Parathyroid adenoma (tissue), 2 donors: ENCODE data around the gene PDCD4.

Experiments used
- H2AFZ ChIP-seq: fragments of 300-600 bp; sonication (generic); one replicate; pipeline ENCODE4 v1.7.0; 2017; ENCODE audit warnings: antibody characterized with exemption, mild to moderate bottlenecking
- H3K27ac ChIP-seq: fragments of 300-600 bp; sonication (generic); one replicate; pipeline ENCODE4 v1.7.0; 2017
- H3K27me3 ChIP-seq: fragments of 300-600 bp; sonication (generic); one replicate; pipeline ENCODE4 v1.7.0; 2017; ENCODE audit warnings: low read length; ENCODE audit not compliant: control insufficient read depth, insufficient read depth
- H3K36me3 ChIP-seq: fragments of 300-600 bp; sonication (generic); one replicate; pipeline ENCODE4 v1.7.0; 2017; ENCODE audit warnings: low read length; ENCODE audit not compliant: control insufficient read depth, insufficient read depth
- H3K4me1 ChIP-seq: fragments of 300-600 bp; sonication (generic); one replicate; pipeline ENCODE4 v1.7.0; 2017; ENCODE audit warnings: control low read depth
- H3K4me2 ChIP-seq: fragments of 300-600 bp; sonication (generic); one replicate; pipeline ENCODE4 v1.7.0; 2017; ENCODE audit warnings: low read length
- H3K4me3 ChIP-seq: fragments of 300-600 bp; sonication (generic); one replicate; pipeline ENCODE4 v1.7.0; 2017; ENCODE audit warnings: low read depth, low read length
- H3K79me2 ChIP-seq: fragments of 300-600 bp; sonication (generic); one replicate; pipeline ENCODE4 v1.7.0; 2017; ENCODE audit warnings: control low read depth
- H3K9ac ChIP-seq: fragments of 300-600 bp; sonication (generic); one replicate; pipeline ENCODE4 v1.7.0; 2017; ENCODE audit warnings: mild to moderate bottlenecking
- H3K9me3 ChIP-seq: fragments of 300-600 bp; sonication (generic); one replicate; pipeline ENCODE4 v1.7.0; 2017; ENCODE audit warnings: low read length; ENCODE audit not compliant: control insufficient read depth
- TF ChIP-seq, protein P1 (sequence below): fragments of 300-600 bp; sonication (generic); IDR thresholded peaks from one replicate; pipeline ENCODE4 v1.7.0; 2017; ENCODE audit warnings: antibody characterized with exemption, mild to moderate bottlenecking
- donor health status: primary hyperparathyroidism.

PDCD4 gene

DNA sequence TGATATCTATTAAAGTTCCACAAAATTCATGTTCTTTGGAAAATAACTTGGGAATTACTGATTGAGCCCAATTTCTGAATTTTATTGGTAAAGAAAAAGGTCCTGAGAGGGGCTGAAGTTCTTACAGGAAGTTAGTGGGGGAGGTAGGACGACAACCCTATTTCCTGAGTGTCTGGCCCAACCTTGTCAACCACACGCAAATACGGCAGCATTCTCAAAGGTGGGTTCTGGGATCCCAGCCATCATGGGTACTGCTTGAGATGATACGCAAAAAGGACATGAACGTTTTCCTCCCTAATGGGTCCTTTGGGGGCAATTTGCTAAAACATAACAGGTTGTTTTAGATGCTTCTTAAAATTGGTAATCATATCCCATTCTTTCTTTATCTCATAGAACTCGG lies 2.7 kb upstream of the PDCD4 start:
- H3K27me3 ChIP-seq: no peaks in the 10 kb centered on the region

DNA sequence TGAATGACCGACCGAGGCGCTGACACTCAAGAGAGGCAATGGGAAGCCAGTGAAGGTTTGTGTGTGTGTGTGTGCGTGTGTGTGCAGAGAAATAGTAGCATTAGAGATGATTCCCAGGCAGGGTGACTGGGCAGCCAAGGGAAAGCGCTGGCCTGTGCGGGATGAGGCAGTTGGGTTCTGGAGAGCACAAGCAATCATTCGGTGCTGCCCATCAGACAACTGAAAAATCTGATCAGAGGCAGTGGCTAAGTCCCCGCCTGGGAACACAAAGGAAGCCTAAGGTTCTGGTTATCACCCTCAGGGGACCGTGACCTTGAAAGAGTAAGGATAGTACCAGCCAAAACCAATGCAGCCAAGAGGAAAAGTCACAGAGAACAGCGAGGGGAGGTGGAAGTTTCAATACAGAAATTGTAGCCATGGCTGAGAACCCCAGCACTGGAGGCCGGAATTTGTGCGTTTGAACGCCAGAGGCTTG lies 868 bp upstream of the PDCD4 start:
- peaks cover 31% of the 10 kb centered on the region for H3K79me2 ChIP-seq
- TF ChIP-seq, protein P1, sequence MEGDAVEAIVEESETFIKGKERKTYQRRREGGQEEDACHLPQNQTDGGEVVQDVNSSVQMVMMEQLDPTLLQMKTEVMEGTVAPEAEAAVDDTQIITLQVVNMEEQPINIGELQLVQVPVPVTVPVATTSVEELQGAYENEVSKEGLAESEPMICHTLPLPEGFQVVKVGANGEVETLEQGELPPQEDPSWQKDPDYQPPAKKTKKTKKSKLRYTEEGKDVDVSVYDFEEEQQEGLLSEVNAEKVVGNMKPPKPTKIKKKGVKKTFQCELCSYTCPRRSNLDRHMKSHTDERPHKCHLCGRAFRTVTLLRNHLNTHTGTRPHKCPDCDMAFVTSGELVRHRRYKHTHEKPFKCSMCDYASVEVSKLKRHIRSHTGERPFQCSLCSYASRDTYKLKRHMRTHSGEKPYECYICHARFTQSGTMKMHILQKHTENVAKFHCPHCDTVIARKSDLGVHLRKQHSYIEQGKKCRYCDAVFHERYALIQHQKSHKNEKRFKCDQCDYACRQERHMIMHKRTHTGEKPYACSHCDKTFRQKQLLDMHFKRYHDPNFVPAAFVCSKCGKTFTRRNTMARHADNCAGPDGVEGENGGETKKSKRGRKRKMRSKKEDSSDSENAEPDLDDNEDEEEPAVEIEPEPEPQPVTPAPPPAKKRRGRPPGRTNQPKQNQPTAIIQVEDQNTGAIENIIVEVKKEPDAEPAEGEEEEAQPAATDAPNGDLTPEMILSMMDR: no peak
- H3K4me2 ChIP-seq: peak overlapping the region; percentile 69
- peak overlapping the region; percentile 100 for H3K27ac ChIP-seq
- peak overlapping the region; percentile 47 for H3K9ac ChIP-seq
- peaks cover 41% of the 10 kb centered on the region for H3K4me1 ChIP-seq
- peak overlapping the region; percentile 82 for H3K4me3 ChIP-seq
- peaks cover 14% of the 10 kb centered on the region for H3K36me3 ChIP-seq
- peak overlapping the region; percentile 84 for H2AFZ ChIP-seq
- H3K27me3 ChIP-seq: no peaks in the 10 kb centered on the region
- no peaks in the 10 kb centered on the region for H3K9me3 ChIP-seq

More for the DNA sequence above, 2.7 kb upstream of the PDCD4 start:
- Histone ChIP-seq H3K4me3 (no peak overlapping the region), H3K4me2 (no peak overlapping the region), H3K4me1 (peaks cover 60% of the 10 kb centered on the region), H3K9me3 (no peaks in the 10 kb centered on the region), H3K27ac (no peak overlapping the region), H3K36me3 (peaks cover 12% of the 10 kb centered on the region), H3K79me2 (peaks cover 18% of the 10 kb centered on the region), H2AFZ (no peak overlapping the region), H3K9ac (no peak overlapping the region)
- TF ChIP-seq, protein P1: no peak

DNA sequence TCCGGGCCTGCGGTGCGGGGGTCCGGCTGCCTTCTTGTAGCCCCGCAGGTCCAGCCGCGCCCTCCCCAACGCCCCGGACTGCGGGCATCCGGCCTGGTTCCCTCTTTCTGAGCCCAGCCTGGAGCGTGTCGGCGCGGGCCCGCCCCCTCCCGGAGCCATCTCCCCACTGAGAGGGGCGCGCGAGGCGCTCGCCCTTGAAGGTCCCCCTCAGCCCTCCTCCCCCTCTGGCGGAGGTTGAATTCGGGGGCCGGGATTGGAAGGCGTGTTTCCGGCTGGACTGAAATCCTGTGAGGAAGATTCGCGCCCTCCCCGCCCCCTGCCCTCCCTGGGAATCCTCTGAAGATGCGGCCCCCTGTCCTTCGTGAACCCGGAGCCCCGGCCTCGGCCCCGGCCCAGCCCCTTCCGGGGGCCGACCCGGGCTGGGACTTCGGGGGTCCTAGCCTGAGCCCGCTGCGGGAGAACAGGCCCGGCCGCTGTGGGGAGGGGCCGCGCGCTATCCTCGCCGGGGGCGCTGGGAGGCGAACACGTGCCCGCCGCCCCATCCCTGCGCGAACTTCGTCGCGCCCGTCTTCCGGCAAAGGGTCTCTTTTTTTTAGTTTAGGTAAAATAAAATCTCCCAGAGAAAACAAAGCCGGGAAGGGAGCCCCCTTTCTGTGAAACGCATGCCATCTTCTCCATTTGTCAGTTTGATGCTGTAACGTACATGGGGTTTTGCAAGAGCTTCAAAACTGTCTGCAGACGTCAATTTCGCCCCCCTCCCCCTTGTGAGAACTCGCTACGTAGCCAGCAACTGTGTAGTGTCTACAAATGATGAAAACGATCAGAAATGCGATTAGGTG lies 636 bp downstream of the PDCD4 start:
- TF ChIP-seq, protein P1: peak; percentile 34
- Histone ChIP-seq H3K9me3 (no peaks in the 10 kb centered on the region), H3K79me2 (peaks cover 38% of the 10 kb centered on the region), H3K4me2 (peak overlapping the region; percentile 94), H3K36me3 (peaks cover 14% of the 10 kb centered on the region), H3K4me3 (peak overlapping the region; percentile 82), H3K27me3 (no peaks in the 10 kb centered on the region), H2AFZ (peak overlapping the region; percentile 84), H3K4me1 (peaks cover 27% of the 10 kb centered on the region), H3K9ac (peak overlapping the region; percentile 99), H3K27ac (peak overlapping the region; percentile 100)

DNA sequence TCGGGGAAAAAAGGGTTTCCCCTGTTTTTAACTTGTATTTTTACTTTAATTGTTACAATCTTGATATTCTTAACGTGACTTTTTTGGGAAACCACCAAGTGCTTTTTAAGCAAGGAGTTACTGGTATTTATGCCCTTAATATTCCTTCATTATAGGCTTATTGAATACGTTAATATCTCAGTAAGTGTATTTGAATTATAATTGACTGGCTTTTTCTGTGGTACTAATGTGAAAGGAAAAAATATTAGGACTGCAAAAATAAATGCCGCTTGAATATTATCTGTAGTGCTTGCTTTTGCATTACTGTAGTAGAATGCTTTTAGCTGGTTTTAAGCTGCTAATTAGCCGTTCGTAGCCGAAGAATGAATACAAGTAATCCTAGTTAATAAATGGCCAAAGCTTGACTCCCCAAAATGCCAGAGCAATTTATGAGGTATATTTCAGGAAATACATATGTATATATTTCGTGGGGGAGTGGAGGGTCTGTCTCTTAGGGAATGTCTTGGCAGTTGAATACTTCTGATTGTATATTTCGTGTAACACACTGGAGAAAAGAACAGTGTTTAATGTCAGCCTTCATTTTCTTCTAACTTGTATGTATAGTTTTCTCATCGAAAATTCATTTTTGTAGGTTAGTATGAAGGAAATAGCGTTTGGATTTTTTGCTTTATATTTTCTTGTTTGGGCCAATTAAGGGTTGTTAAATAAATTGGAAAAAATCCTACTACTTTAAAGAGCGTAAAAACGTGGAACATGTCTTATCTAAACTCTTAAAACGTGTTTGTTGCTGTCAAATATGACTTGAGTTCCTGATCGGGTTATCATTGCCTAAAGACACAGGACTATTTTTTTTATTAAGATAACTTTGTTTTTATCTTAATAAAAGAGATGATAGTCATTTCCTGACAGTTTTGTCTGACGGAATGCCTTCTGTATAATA lies 1.5 kb downstream of the PDCD4 start:
- H3K9ac ChIP-seq: peak overlapping the region; percentile 99
- H3K27ac ChIP-seq: peak overlapping the region; percentile 100
- peak overlapping the region; percentile 94 for H3K4me2 ChIP-seq
- TF ChIP-seq, protein P1: no peak
- peaks cover 18% of the 10 kb centered on the region for H3K4me1 ChIP-seq
- H2AFZ ChIP-seq: no peak overlapping the region
- peaks cover 17% of the 10 kb centered on the region for H3K36me3 ChIP-seq
- H3K79me2 ChIP-seq: peaks cover 45% of the 10 kb centered on the region
- H3K4me3 ChIP-seq: peak overlapping the region; percentile 82
- H3K9me3 ChIP-seq: no peaks in the 10 kb centered on the region
- no peaks in the 10 kb centered on the region for H3K27me3 ChIP-seq
